Measurements from ENCODE around the gene ASCL2.
"Not testable (repeated sequence)": the region's sequence is repeated elsewhere in the genome, so short reads cannot be mapped to it uniquely, and the experiment has no call there.

ASCL2 gene

DNA sequence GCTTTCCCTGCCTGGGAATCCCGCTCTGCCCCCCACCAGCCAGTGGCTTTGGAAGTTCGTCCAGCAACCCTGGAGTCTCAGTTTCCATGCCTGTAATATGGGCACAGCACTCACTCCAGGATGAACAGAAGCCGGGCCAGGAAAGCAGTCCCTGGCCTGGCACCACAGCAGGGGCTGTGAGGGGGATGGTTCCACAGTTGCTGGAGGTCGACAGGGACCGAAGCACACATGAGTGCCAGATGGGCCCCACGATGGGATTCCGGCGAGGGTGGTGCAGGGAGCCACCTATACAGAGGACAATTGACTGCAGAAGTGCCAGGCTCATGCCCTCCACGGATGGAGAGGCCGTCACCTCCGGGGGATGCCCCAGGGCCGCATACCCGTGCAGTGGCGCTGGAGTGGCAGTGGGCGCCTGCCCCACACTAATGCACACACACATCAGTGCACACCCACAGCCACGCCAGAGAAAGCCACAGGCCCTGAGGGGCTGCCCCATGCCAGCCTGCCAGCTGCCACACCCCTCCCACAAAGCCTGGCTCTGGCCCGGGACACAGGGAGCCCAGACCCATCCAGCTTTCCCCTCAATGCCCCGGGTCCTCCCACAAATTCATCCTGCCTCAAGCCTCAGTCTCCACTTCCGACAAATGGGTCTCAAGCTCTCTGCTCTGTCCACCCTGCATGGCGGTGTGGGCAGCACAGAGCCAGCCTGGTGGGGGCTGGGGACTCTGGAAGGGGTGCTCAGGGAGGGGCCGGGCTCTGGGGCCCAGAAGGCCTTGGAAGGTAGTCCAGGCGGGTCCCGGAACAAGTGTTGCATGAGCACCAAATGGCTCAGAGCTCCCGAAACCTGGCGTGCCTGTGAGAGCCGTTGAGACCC is 9.7 kb downstream of the ASCL2 start:
- DNase-seq (ENCODE audit: low spot score), result no peak

GRCh38 chr11:2259897-2260451 is 10.4 kb downstream of the ASCL2 start:
- DNase-seq (ENCODE audit: low spot score), result no peak

DNA sequence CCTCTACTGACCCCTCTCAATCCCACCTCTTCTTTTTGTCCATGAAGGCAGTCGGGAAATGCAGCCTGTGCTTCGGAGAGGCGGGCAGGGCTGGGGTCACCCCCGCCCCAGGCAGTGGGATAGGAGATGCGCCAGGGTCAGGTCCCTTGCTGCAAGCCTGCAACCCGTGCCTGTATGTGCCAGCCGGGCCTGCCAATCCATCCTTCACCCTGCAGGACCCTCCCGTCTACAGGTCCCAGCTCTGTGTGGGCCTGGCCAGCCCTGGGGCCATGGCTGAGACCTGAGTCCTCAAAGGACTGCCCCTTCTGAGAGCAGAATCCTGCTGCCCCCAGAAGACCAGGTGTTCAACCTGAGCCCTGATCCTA is 10.9 kb downstream of the ASCL2 start:
- no peak for DNase-seq (ENCODE audit: low spot score)

DNA sequence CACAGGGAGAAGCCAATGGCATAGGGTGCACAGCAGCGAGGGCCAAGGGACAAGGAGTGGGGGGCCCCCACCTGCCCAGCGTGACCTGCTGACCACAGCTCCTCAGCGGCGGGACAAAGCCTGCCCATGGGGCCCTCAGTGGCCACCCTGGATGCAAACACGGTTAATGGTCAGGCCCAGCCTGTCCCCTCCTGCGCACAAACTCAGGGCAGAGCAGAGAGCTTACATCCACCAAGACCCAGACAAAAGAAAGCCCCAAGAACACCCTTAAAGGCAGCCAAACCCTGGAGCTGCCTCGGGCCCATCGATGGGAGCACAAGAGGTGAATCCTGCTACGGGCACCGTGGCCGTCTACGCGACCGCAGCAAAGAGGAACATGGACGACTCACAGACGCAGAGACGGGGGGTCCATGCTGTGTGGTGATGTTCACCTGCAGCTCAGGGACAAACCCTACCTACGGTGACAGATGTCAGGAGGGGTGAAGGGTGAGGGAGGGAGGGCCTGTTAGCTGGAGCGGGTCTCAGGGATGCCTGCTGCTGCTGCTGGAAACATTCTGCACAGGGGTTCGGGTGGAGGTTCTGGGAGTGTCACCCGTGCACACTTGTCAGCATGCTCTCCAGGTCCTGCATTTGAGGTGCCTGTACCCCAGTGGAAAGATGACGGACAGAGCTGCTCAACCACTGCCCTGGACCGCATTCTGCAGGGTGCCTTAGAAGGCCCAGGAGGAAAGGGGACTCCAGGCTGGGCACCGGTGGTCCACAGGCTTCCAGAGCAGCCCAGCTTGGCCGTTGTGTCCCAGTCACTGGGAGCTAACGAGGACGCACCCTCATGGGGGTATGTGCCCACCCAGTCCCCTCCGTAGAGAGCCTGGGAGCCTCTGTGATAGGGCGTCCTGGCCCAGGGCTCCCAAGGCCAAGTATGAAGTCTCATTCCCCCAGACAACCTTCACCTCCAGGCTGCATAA is 11.6 kb downstream of the ASCL2 start:
- no peak for DNase-seq (ENCODE audit: low spot score)

- no peak for DNase-seq (ENCODE audit: low spot score)
These were observed 13.3 kb downstream of the ASCL2 start for GRCh38 chr11:2256951-2257700.

DNA sequence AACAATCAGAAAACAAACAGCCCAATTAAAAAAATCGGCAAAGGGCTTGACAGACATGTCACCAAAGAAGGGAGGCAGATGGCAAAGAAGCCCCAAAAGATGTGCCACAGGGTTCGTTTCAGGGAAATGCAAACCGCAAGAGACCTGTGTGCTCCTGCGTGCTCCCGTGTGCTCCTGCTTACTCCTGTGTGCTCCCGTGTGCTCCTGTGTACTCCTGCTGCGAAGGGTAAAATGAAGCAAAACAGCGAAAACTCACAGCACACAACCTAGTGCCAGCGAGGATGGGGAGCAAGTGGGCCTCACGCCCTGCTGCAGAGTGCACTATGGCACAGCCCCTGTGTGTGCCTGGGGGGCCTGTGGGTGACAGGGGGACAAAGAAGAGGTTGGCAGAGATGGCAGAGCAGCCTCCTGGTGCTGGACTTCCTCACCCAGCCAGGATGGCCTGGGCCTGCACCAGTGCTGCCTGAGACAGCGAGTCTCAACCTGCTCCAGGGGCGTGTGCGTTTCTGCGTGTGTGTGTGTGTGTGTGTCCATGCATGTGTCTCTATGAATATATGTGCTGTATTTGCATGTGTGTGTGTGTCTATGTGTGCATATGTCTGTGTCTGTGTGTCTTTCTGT is 14.0 kb downstream of the ASCL2 start:
- DNase-seq (ENCODE audit: low spot score), result no peak

DNA sequence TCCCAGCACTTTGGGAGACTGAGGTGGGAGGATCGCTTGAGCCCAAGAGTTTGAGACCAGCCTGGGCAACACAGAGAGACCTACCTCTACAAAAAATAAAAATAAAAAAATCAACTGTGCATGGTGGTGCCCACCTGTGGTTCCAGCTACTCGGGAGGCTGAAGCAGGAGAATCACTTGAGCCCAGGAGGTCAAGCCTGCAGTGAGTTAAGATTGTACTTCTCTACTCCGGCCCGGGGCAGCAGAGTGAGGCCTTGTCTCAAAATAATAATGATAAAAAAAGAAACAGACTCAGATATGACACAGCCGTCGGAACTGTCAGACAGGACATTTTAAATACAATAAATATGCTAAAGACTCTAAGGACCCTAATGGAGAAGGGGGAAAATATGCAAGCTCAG is 18.4 kb downstream of the ASCL2 start:
- DNase-seq (ENCODE audit: low spot score), result no peak

- no peak for DNase-seq (ENCODE audit: low spot score)
These were observed 19.2 kb downstream of the ASCL2 start for GRCh38 chr11:2251138-2251537.

DNA sequence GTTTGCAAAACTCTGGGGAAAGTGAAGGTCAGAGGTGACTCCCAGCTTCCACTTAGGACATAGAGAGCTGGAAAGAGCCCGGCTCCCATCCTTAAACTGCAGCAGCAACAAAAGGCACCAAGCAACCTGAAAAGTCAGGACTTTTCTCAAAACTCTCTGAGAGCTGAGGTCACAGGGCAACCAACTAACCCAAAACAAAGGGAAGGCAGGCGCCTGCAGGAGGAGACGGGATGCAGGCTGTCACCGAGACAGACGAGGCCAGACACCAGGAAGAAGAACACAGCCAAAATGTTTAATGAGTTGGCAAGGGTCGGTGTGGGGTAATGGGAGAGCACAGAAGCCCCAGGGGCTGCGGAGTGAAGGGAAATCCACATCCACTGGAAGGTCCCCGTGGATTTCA is 19.9 kb downstream of the ASCL2 start:
- DNase-seq (ENCODE audit: low spot score), result no peak

DNA sequence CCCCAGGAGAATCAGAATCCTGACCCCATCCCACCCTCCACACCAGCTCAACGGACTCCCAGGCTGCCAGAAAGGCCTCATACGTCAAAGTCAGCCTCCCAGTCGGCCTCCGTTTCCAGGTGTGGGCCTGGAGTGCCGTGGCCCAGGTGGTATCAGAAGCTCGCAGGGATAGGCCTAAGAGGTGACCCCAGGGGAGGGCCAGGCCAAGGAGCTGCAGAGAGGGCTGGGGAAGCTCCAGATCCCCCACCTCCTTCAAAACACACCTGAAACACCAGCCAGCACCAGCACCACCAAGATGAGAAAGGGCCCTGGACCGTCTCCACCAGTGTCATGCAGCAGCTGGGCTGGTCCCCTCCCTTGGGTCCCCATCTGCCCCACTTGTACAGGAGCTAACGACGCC is 20.3 kb downstream of the ASCL2 start:
- no peak for DNase-seq (ENCODE audit: low spot score)

- no peak for DNase-seq (ENCODE audit: low spot score)
These were observed 21.0 kb downstream of the ASCL2 start for GRCh38 chr11:2249189-2249916.

- no peak for DNase-seq (ENCODE audit: low spot score)
These were observed 21.6 kb downstream of the ASCL2 start for GRCh38 chr11:2248762-2249161.

DNA sequence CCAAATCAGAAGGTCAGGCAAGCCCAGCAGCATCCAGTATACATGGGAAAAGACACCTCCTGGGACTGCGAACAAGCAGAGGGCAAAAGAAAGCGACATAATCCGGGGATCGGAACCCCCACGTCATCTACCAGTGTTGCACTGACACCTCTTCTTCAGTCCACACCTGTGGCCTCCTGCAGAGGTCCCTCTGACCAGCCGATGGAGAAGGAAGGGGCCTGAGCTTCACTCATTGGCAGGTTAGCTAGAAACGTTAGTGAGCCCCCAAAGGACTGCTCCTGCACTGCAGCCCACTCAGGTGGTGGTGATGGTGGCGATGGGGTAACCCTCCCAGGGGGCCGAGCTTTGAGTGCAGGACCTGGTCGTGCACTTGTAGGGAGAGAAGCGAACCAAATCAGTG is 22.1 kb downstream of the ASCL2 start:
- no peak for DNase-seq (ENCODE audit: low spot score)

GRCh38 chr11:2247496-2247895 is 22.9 kb downstream of the ASCL2 start:
- DNase-seq (ENCODE audit: low spot score), result no peak

GRCh38 chr11:2240834-2241233 is 29.6 kb downstream of the ASCL2 start:
- no peak for DNase-seq (ENCODE audit: low spot score)

DNA sequence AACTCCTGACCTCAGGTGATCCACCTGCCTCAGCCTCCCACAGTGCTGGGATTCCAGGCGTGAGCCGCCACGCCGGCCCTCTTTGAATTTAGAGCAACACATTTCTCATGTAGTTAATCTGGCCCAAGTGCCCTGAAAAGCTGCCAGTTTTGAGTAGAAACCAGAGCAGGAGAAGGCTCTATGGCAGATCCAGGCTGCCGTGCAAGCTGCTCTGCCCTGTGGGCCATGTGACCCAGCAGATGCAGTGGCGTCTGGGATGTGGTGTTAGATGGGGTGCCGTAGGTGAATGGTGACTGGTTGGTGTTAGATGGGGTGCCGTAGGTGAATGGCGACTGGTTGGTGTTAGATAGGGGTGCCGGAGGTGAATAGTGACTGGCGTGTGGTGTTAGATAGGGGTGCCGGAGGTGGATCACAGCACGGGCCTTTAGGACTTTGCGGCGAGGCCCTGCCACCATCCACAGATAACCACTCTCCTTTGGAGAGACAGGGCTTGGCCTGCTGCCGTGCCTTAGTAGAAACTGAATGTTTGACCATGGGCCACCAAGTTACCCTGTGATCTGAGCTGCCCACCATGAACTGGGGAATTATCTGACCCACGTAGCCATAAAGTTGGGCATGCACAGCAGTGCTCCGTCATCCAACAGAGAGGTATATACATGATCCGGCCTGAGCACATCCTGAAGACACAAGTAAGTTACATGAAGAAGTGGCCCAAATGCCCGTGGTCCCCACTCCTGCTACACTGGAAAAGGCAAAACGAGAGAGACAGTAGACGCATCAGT is 32.7 kb downstream of the ASCL2 start:
- DNase-seq (ENCODE audit: low spot score), result no peak

- DNase-seq (ENCODE audit: low spot score), result not testable (repeated sequence)
These were observed 33.8 kb downstream of the ASCL2 start for GRCh38 chr11:2236381-2237134.

DNA sequence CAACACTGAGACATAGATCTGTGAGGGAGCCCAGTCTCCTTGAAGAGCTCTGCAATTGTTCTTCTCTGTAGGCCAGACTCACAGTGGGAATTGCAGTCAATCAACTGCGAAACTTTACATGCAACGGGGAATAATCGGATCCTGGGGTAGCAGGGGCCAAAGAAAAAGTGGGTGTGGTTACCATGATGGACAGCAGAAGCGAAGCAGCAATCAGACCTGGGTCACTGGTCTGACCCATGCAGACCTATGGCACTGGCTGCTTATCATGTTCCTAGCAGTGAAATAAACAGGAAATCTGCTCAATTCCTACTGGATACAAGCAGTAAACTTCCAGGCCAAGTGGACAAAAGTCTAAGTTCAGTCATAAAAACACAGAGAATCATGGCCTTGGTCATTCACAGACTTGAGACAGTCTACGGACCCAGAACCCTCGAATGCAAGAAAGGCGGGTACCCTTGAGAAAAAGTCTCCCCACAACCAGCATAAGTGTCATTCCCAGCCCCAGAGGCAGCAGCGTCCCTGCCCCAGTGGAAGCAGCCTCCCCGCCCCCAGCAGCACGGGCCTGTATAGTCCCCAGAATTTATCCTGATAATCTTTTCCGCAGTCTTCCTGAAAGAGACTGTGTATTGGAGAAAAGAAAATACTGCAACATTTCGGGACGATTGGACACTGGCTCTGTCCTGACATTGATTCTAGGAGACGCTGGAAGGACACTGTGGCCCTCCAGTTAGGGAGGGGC is 34.6 kb downstream of the ASCL2 start:
- DNase-seq (ENCODE audit: low spot score), result no peak

- DNase-seq (ENCODE audit: low spot score), result no peak
These were observed 35.4 kb downstream of the ASCL2 start for GRCh38 chr11:2234963-2235362.

All from HuH-7.5 (cell line).